BLaER1 (cell line): ENCODE data around the gene ATP7B.

Source experiments
- H3K27ac ChIP-seq: shearing (Covaris generic); formaldehyde crosslinking; 2 replicates; pipeline ENCODE4 v1.8.1; 2022
- H3K27me3 ChIP-seq: shearing (Covaris generic); formaldehyde crosslinking; 2 replicates; pipeline ENCODE4 v1.8.1; 2022
- H3K36me3 ChIP-seq: shearing (Covaris generic); formaldehyde crosslinking; 2 replicates; pipeline ENCODE4 v1.8.1; 2022
- H3K4me1 ChIP-seq: shearing (Covaris generic); formaldehyde crosslinking; 2 replicates; pipeline ENCODE4 v1.8.1; 2022
- H3K4me2 ChIP-seq: shearing (Covaris generic); formaldehyde crosslinking; 2 replicates; pipeline ENCODE4 v1.8.1; 2022
- H3K4me3 ChIP-seq: shearing (Covaris generic); formaldehyde crosslinking; 2 replicates; pipeline ENCODE4 v1.8.1; 2022
- H3K9ac ChIP-seq: shearing (Covaris generic); formaldehyde crosslinking; 2 replicates; pipeline ENCODE4 v1.8.1; 2022
- H3K9me3 ChIP-seq: shearing (Covaris generic); formaldehyde crosslinking; 2 replicates; pipeline ENCODE4 v1.8.1; 2022
- H4K20me1 ChIP-seq: shearing (Covaris generic); formaldehyde crosslinking; 2 replicates; pipeline ENCODE4 v1.8.1; 2022
- Cebpa-rat ChIP-seq: shearing (Covaris generic); IDR thresholded peaks from 2 replicates; pipeline ENCODE4 v1.8.1; 2022

ATP7B gene

GRCh38 chr13:52009946-52010345 lies 1.3 kb downstream of the ATP7B start:
- Histone ChIP-seq H3K4me1 (peaks cover 18% of the 10 kb centered on the region), H3K9me3 (no peaks in the 10 kb centered on the region), H3K27ac (no peak overlapping the region), H4K20me1 (peaks cover 18% of the 10 kb centered on the region), H3K9ac (no peak overlapping the region), H3K4me2 (no peak overlapping the region), H3K36me3 (peaks cover 1% of the 10 kb centered on the region; the same call in 1 of the 2 replicates), H3K27me3 (peaks cover 33% of the 10 kb centered on the region), H3K4me3 (no peak overlapping the region)
- TF ChIP-seq Cebpa-rat = no peak

- no peaks in the 10 kb centered on the region for H3K36me3 ChIP-seq
- H3K27me3 ChIP-seq = peaks cover 30% of the 10 kb centered on the region
- H4K20me1 ChIP-seq = peaks cover 18% of the 10 kb centered on the region
- H3K9me3 ChIP-seq = no peaks in the 10 kb centered on the region
- no peak overlapping the region for H3K9ac ChIP-seq
- no peak overlapping the region for H3K4me2 ChIP-seq
- TF ChIP-seq Cebpa-rat = no peak
- no peak overlapping the region for H3K4me3 ChIP-seq
- no peak overlapping the region for H3K27ac ChIP-seq
- 0 out of 2 replicates have a peak, but pooled peaks cover 5% of the 10 kb centered on the region for H3K4me1 ChIP-seq
Observed at GRCh38 chr13:52006523-52007245, 4.6 kb downstream of the ATP7B start.

DNA sequence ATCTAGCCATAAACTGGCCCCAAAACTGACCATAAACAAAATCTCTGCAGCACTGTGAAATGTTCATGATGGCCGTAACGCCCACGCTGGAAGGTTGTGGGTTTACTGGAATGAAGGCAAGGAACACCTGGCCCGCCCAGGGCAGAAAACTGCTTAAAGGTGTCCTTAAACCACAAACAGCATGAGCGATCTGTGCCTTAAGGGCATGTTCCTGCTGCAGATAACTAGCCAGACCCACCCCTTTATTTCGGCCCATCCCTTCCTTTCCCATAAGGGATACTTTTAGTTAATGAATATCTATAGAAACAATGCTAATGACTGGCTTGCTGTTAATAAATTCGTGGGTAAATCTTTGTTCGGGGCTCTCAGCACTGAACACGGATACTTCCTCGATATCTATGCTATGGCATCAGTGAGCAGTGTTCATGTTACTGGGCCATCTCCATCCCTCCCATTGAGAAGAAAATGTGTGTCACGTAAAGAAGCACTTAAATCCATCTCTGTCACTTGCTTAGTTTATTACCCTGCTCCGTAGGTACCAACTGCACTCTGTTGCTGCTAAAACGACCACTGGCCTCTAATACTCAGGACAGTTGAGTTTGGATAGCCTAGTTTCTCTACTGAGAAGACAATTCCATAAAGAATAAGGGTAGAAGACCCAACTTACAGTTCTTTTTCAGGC lies 5.3 kb downstream of the ATP7B start:
- no peaks in the 10 kb centered on the region for H3K9me3 ChIP-seq
- H4K20me1 ChIP-seq = peaks cover 12% of the 10 kb centered on the region
- H3K27ac ChIP-seq = no peak overlapping the region
- H3K27me3 ChIP-seq = peaks cover 23% of the 10 kb centered on the region
- H3K4me3 ChIP-seq = no peak overlapping the region
- H3K9ac ChIP-seq = no peak overlapping the region
- no peak overlapping the region for H3K4me2 ChIP-seq
- no peaks in the 10 kb centered on the region for H3K36me3 ChIP-seq
- 0 out of 2 replicates have a peak, but pooled peaks cover 2% of the 10 kb centered on the region for H3K4me1 ChIP-seq
- no peak for TF ChIP-seq Cebpa-rat

DNA sequence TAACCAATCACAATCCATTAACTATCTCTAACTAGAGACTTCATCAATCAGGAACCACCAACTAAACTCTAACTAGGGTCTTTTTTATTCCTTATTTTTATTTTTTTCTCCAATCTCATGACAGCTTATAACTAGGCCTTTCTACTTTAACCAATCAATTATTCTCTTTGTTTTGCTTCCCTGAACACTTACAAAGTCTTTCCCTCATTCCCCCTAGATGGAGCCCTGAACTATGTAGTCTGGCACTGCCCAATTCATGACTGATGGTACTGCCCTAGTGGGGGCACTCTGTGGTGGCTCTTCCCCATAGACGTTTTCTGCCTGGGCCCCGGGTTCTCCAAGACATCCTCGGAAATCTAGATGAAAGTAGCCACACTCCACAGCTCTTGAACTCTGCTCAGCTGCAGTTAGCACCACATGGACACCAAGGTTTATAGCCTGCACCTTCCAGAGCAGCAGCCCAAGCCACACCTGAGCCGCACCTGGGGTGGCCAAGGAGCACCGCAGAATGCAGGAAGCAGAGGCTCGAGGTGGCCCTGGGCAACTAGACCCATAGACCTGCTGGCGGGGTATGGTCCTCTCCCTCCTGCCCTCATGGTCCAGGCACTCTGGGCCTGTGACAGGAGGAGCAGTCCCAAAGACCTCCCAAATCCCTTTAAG lies 6.6 kb downstream of the ATP7B start:
- H3K4me1 ChIP-seq = no peaks in the 10 kb centered on the region
- no peak for TF ChIP-seq Cebpa-rat
- H3K9me3 ChIP-seq = no peaks in the 10 kb centered on the region
- H3K4me3 ChIP-seq = no peak overlapping the region
- peaks cover 9% of the 10 kb centered on the region for H3K27me3 ChIP-seq
- no peak overlapping the region for H3K27ac ChIP-seq
- H3K9ac ChIP-seq = no peak overlapping the region
- no peak overlapping the region for H3K4me2 ChIP-seq
- H4K20me1 ChIP-seq = no peaks in the 10 kb centered on the region
- no peaks in the 10 kb centered on the region for H3K36me3 ChIP-seq

DNA sequence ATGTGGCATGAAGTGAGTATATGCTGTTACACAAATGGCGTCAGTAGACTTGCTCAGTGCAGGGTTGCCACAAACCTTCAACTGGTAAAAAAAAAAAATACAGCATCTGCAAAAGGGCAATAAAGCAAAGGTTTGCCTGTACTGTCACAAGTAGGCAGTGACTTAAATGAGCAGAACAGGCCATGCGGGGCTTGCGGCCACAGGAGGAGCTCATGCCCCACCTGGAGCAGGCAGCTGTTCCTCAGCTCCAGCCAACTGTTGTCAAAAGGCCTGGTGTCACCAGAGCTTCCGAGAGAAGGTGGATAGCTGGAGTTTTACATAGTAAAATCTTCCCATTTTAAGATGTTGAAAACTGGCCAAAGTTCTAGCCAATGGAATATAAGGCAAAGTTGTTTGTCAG lies 7.7 kb downstream of the ATP7B start:
- Histone ChIP-seq H3K27me3 (no peaks in the 10 kb centered on the region; the same call in 1 of the 2 replicates), H3K9ac (no peak overlapping the region), H3K4me1 (no peaks in the 10 kb centered on the region), H3K36me3 (no peaks in the 10 kb centered on the region), H3K4me3 (no peak overlapping the region), H3K9me3 (no peaks in the 10 kb centered on the region), H3K4me2 (no peak overlapping the region), H4K20me1 (no peaks in the 10 kb centered on the region), H3K27ac (no peak overlapping the region)
- TF ChIP-seq Cebpa-rat = no peak

GRCh38 chr13:52002361-52002760 lies 8.9 kb downstream of the ATP7B start:
- Histone ChIP-seq H3K9me3 (no peaks in the 10 kb centered on the region), H3K27ac (no peak overlapping the region), H3K4me3 (no peak overlapping the region), H4K20me1 (no peaks in the 10 kb centered on the region), H3K27me3 (no peaks in the 10 kb centered on the region), H3K9ac (no peak overlapping the region), H3K36me3 (no peaks in the 10 kb centered on the region), H3K4me2 (no peak overlapping the region), H3K4me1 (no peaks in the 10 kb centered on the region)
- no peak for TF ChIP-seq Cebpa-rat

GRCh38 chr13:52001120-52001731 lies 10.0 kb downstream of the ATP7B start:
- Histone ChIP-seq H3K27me3 (no peaks in the 10 kb centered on the region), H3K27ac (no peak overlapping the region), H3K4me2 (no peak overlapping the region), H3K4me3 (no peak overlapping the region), H3K9ac (no peak overlapping the region), H3K36me3 (no peaks in the 10 kb centered on the region), H3K4me1 (no peaks in the 10 kb centered on the region), H4K20me1 (no peaks in the 10 kb centered on the region), H3K9me3 (no peaks in the 10 kb centered on the region)
- no peak for TF ChIP-seq Cebpa-rat

DNA sequence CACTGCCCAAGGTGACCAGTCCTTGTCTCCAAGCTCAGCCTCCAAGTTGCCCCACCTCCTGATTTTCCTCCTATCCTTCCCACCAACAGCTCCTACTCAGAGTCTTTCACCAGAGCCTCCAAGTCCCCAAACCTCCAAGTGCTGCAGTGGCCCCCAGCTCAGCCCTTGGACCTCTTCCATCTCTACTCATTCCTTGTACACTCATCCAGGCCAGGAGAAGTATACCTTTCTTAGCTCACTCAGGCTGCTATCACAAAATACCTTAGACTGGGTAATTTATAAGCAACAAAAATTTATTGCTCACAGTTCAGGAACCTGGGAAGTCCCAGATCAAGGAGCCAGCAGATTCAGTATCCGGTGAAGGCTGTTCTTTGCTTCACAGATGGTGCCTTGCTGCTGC lies 11.3 kb downstream of the ATP7B start:
- no peak for TF ChIP-seq Cebpa-rat
- H3K36me3 ChIP-seq = no peaks in the 10 kb centered on the region
- H3K9me3 ChIP-seq = no peaks in the 10 kb centered on the region
- no peak overlapping the region for H3K4me3 ChIP-seq
- H3K27me3 ChIP-seq = no peaks in the 10 kb centered on the region
- no peak overlapping the region for H3K27ac ChIP-seq
- H4K20me1 ChIP-seq = no peaks in the 10 kb centered on the region
- H3K4me1 ChIP-seq = no peaks in the 10 kb centered on the region
- no peak overlapping the region for H3K9ac ChIP-seq
- no peak overlapping the region for H3K4me2 ChIP-seq

- H3K27ac ChIP-seq = no peak overlapping the region
- no peaks in the 10 kb centered on the region for H3K27me3 ChIP-seq
- H3K36me3 ChIP-seq = no peaks in the 10 kb centered on the region
- no peak overlapping the region for H3K4me2 ChIP-seq
- no peaks in the 10 kb centered on the region for H3K4me1 ChIP-seq
- no peaks in the 10 kb centered on the region for H4K20me1 ChIP-seq
- no peak for TF ChIP-seq Cebpa-rat
- H3K9ac ChIP-seq = no peak overlapping the region
- no peak overlapping the region for H3K4me3 ChIP-seq
- H3K9me3 ChIP-seq = no peaks in the 10 kb centered on the region
Observed at GRCh38 chr13:51999510-51999911, 11.7 kb downstream of the ATP7B start.
